ENCODE data around the gene ETV3.
A peak's percentile ranks its signal among the peaks of the same experiment; 100 is the strongest.

GRCh38 chr1:157138220-157139051 lies at the start of gene ETV3:
- TF ChIP-seq SMC3 (IDR thresholded peaks at IDR 0.05; ENCODE audit: low read depth, low read length) = 0 out of 2 replicates have a peak, but pooled peaks have one; percentile 1
- TF ChIP-seq, protein P1, sequence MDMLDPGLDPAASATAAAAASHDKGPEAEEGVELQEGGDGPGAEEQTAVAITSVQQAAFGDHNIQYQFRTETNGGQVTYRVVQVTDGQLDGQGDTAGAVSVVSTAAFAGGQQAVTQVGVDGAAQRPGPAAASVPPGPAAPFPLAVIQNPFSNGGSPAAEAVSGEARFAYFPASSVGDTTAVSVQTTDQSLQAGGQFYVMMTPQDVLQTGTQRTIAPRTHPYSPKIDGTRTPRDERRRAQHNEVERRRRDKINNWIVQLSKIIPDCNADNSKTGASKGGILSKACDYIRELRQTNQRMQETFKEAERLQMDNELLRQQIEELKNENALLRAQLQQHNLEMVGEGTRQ (IDR thresholded peaks at IDR 0.05; ENCODE audit: low read depth, low read length) = peak; percentile 35; the same call in 1 of the 2 replicates
- TF ChIP-seq, protein P2, sequence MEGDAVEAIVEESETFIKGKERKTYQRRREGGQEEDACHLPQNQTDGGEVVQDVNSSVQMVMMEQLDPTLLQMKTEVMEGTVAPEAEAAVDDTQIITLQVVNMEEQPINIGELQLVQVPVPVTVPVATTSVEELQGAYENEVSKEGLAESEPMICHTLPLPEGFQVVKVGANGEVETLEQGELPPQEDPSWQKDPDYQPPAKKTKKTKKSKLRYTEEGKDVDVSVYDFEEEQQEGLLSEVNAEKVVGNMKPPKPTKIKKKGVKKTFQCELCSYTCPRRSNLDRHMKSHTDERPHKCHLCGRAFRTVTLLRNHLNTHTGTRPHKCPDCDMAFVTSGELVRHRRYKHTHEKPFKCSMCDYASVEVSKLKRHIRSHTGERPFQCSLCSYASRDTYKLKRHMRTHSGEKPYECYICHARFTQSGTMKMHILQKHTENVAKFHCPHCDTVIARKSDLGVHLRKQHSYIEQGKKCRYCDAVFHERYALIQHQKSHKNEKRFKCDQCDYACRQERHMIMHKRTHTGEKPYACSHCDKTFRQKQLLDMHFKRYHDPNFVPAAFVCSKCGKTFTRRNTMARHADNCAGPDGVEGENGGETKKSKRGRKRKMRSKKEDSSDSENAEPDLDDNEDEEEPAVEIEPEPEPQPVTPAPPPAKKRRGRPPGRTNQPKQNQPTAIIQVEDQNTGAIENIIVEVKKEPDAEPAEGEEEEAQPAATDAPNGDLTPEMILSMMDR (conservative IDR thresholded peaks at IDR 0.05; ENCODE audit: low read depth, low read length) = no peak
- 0 out of 2 replicates have a peak, but pooled peaks have one; percentile 9 for TF ChIP-seq RFX5 (IDR thresholded peaks at IDR 0.05; ENCODE audit: low read depth, low read length)
- TF ChIP-seq POLR2A (IDR thresholded peaks at IDR 0.05; ENCODE audit: low read depth, low read length) = peak; percentile 98
- TF ChIP-seq RCOR1 (IDR thresholded peaks at IDR 0.05; ENCODE audit: insufficient replicate concordance, low read length) = no peak
- TF ChIP-seq RAD21 (IDR thresholded peaks at IDR 0.05; ENCODE audit: low read length) = no peak
- TF ChIP-seq ELK1 (IDR thresholded peaks at IDR 0.05; ENCODE audit: borderline replicate concordance, low read depth, low read length) = no peak
- peak; percentile 60 for TF ChIP-seq FOS (IDR thresholded peaks at IDR 0.05; ENCODE audit: low read depth, low read length)
